PFSK-1 (cell line): ENCODE results near the gene SCN1B.

ENCODE experiments used
- POLR2AphosphoS5 ChIP-seq: IDR thresholded peaks from 2 replicates; pipeline ENCODE4 v1.6.1; 2012; ENCODE audit warnings: low read depth, mild to moderate bottlenecking, control low read depth, low read length, moderate library complexity
- REST ChIP-seq, 2 experiments: IDR thresholded peaks; 2 replicates each; pipeline versions ENCODE4 v1.6.1 to v1.8.0; 2011 to 2012; ENCODE audit warnings: low read depth in 2 of 2, low read length in 2 of 2, control low read depth in 1 of 2, inconsistent platforms in 1 of 2, mild to moderate bottlenecking in 1 of 2, moderate library complexity in 1 of 2; ENCODE audit not compliant: insufficient read depth in 1 of 2
- TAF1 ChIP-seq: IDR thresholded peaks from 2 replicates; pipeline ENCODE4 v1.6.1; 2012; ENCODE audit warnings: low read length, control low read depth, borderline replicate concordance; ENCODE audit not compliant: insufficient read depth

DNA sequence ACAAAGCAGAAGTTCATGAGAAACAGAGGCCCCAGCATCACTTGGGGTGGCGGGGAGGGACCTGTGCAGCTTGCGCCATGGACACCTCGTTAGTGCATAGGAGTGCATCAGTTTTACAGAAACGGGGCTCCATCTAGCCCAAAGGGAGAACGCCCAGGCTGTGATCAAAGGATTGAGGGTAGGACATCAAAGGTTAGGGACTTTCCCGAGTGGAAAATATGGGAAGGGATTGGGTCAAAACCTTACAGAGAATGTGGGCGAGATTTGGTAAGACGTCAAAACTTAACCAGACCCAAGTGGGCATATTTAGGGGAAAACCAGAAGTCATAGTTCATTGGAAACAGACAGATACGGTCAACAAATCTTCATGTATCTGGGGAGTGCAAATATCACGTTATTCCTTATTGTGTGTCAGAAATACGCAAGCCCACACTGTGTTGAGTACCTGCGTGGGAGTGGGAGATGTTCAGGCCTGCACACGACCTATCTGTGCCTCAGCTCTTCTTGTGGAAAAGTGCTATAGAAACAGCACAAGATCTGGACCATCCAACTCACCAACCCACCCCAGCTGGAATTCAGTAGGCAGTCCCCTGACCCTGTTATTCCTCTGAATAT, 39.6 kb upstream of the SCN1B start:
- TF ChIP-seq REST (IDR thresholded peaks at IDR 0.05; ENCODE audit: insufficient read depth in 1 of 2, low read depth in 2 of 2, low read length in 2 of 2) (no peak), TAF1 (no peak), POLR2AphosphoS5 (no peak)
